Large intestine (tissue), 3 donors: Measurements from ENCODE around the gene CPXM2. TPM values are rescaled to one million over a fixed set of nuclear protein-coding genes. Genes with fewer than 3 reads are reported as not detected.

Source experiments
- DNase-seq, 2 donors: peaks; one replicate each; pipeline versions ENCODE4 v3.0.0 to v3.0.0-alpha.2; 2013
- H3K27ac ChIP-seq: one replicate; pipeline ENCODE4 v1.5.1; 2013; ENCODE audit warnings: low read length
- H3K27me3 ChIP-seq: 2 replicates; pipeline ENCODE4 v1.6.1; 2013; ENCODE audit warnings: low read length; ENCODE audit not compliant: control insufficient read depth, insufficient read depth
- H3K36me3 ChIP-seq: 2 replicates; pipeline ENCODE4 v1.6.1; 2013; ENCODE audit warnings: low read length; ENCODE audit not compliant: control insufficient read depth, insufficient read depth
- H3K4me1 ChIP-seq: one replicate; pipeline ENCODE4 v1.6.1; 2013; ENCODE audit warnings: low read length; ENCODE audit not compliant: control insufficient read depth, insufficient read depth
- H3K4me3 ChIP-seq: one replicate; pipeline ENCODE4 v1.5.1; 2013; ENCODE audit warnings: low read length
- H3K9me3 ChIP-seq: one replicate; pipeline ENCODE4 v1.6.1; 2013; ENCODE audit warnings: mild to moderate bottlenecking, low read depth, low read length, moderate library complexity; ENCODE audit not compliant: control insufficient read depth
- WGBS: methylation state at CpG from one replicate; pipeline ENCODE4 v1.1.5; 2013; ENCODE audit warnings: low lambda C conversion rate; ENCODE audit not compliant: insufficient coverage; 5-methylcytosine and 5-hydroxymethylcytosine counted together
- polyA plus RNA-seq: library from polyadenylated mRNA; unstranded; fragments of 120-200 nt; gene quantifications from one replicate; pipeline ENCODE4 v1.2.1, GENCODE V29; 2013

Gene CPXM2
- polyA plus RNA-seq, 1 donor: 63.9 TPM

- Histone ChIP-seq H3K27ac (no peak overlapping the region), H3K36me3 (no peaks in the 10 kb centered on the region), H3K27me3 (peaks cover 14% of the 10 kb centered on the region), H3K9me3 (no peaks in the 10 kb centered on the region), H3K4me1 (no peaks in the 10 kb centered on the region), H3K4me3 (no peak overlapping the region)
- no peak for DNase-seq
- no CpG with 5 or more reads among the region's 14 CpGs for WGBS
Measured at GRCh38 chr10:123906884-123907652, 15.5 kb upstream of the CPXM2 start.

DNA sequence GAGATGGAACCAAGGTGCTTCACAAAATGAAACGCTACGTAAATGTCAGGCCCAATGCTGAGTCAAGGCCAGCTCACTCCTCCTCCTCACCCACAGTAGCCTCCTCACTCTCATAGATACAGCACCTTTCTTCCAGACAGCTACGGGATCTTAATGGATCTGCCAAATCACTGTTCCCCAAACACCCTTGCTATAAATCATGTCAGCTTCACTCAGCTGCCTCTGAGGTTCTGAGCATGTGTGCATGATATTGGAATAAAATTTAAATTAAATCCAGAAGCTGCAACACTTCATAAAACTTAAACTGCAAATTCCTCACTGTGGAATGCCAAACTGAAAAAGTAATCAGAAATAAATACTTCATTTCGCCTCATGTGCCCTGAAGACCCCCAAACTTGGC lies 14.7 kb upstream of the CPXM2 start:
- Histone ChIP-seq H3K4me1 (no peaks in the 10 kb centered on the region), H3K9me3 (no peaks in the 10 kb centered on the region), H3K27ac (no peak overlapping the region), H3K36me3 (no peaks in the 10 kb centered on the region), H3K27me3 (peaks cover 14% of the 10 kb centered on the region), H3K4me3 (no peak overlapping the region)
- DNase-seq: no peak
- no CpG with 5 or more reads among the region's 4 CpGs for WGBS

GRCh38 chr10:123904834-123905409 lies 13.3 kb upstream of the CPXM2 start:
- Histone ChIP-seq H3K4me3 (no peak overlapping the region), H3K9me3 (no peaks in the 10 kb centered on the region), H3K4me1 (no peaks in the 10 kb centered on the region), H3K27me3 (peaks cover 8% of the 10 kb centered on the region), H3K27ac (no peak overlapping the region), H3K36me3 (no peaks in the 10 kb centered on the region)
- no CpG with 5 or more reads among the region's 10 CpGs for WGBS
- no peak for DNase-seq

GRCh38 chr10:123903621-123904020 lies 12.0 kb upstream of the CPXM2 start:
- no peak for DNase-seq
- Histone ChIP-seq H3K4me3 (no peak overlapping the region), H3K36me3 (no peaks in the 10 kb centered on the region), H3K27ac (no peak overlapping the region), H3K9me3 (no peaks in the 10 kb centered on the region), H3K27me3 (peaks cover 6% of the 10 kb centered on the region), H3K4me1 (no peaks in the 10 kb centered on the region)
- WGBS: no CpG with 5 or more reads among the region's 5 CpGs

DNA sequence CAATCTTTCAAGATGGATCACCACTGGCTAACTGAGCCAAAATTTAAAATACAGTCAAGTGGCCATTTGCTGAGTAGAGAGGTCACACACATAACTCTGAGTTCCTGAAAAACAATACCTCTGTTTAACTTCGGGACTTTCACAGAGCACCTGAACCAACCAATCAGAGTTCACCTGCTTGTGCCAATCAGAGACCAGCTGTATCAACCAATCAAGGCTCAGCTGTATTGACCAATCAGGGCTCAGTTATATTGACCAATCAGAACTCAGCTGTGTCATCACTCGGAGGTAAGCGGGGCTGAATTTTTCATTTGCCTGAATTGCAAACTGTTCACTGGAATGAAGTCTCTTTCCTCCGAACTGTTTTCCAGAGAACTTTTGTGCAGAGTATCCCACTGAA lies 10.0 kb upstream of the CPXM2 start:
- H3K4me3 ChIP-seq: no peak overlapping the region
- H3K27me3 ChIP-seq: no peaks in the 10 kb centered on the region
- H3K36me3 ChIP-seq: no peaks in the 10 kb centered on the region
- peaks cover 1% of the 10 kb centered on the region for H3K4me1 ChIP-seq
- no CpG with 5 or more reads among the region's 4 CpGs for WGBS
- H3K9me3 ChIP-seq: no peaks in the 10 kb centered on the region
- no peak overlapping the region for H3K27ac ChIP-seq
- DNase-seq: no peak

DNA sequence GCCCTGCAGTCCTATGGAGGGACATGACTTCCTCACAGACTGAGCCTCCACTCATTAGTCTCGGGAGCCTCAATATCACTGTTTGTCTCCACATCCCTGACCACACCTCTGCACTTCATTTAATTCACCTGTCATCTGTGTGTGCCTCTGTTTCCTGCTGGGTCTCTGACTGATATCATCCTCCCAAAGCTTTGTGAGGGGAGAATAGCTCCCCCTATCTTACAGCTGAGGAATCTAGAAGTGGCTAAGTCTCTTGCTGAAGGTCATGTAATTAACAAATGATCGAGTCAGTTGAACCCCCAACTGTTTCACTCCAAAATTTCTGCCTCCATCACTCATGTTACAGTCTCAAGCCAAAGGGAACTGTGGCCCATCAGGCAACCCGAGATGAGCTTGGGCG lies 5.5 kb upstream of the CPXM2 start:
- Histone ChIP-seq H3K36me3 (no peaks in the 10 kb centered on the region), H3K27ac (no peak overlapping the region), H3K4me1 (peaks cover 5% of the 10 kb centered on the region), H3K4me3 (no peak overlapping the region), H3K27me3 (peaks cover 2% of the 10 kb centered on the region), H3K9me3 (no peaks in the 10 kb centered on the region)
- no CpG with 5 or more reads among the region's 4 CpGs for WGBS
- no peak for DNase-seq

- Histone ChIP-seq H3K9me3 (no peaks in the 10 kb centered on the region), H3K27me3 (peaks cover 2% of the 10 kb centered on the region), H3K36me3 (no peaks in the 10 kb centered on the region), H3K4me1 (peaks cover 8% of the 10 kb centered on the region), H3K4me3 (no peak overlapping the region), H3K27ac (no peak overlapping the region)
- DNase-seq: peak; percentile 35 to 77
- WGBS: 86% methylated on average over 1 of the region's 4 CpGs
Measured at GRCh38 chr10:123896246-123896927, 4.8 kb upstream of the CPXM2 start.

DNA sequence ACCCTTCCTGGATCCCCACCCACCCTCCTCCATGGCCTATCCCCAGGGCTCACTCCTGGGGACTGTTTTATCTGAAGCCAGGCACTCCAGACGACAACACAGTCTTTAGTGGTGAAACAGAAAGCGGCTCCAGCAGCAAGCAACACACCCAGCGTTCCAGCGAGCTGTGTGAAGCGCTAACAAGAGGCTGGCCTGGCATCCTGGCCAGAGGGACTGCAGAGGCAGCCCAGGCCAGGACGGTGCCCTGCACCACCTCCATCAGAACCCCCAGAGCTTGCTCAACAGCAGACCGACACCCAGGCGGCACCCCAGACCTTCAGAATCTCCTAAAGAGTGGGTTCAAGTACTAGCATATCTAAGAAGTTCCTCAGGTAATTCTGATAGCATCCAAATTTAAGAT lies 2.0 kb upstream of the CPXM2 start:
- Histone ChIP-seq H3K27ac (no peak overlapping the region), H3K4me1 (peaks cover 22% of the 10 kb centered on the region), H3K4me3 (no peak overlapping the region), H3K27me3 (peaks cover 7% of the 10 kb centered on the region), H3K36me3 (no peaks in the 10 kb centered on the region), H3K9me3 (no peaks in the 10 kb centered on the region)
- no peak for DNase-seq
- no CpG with 5 or more reads among the region's 8 CpGs for WGBS

GRCh38 chr10:123890756-123891143 lies 857 bp downstream of the CPXM2 start:
- Histone ChIP-seq H3K27me3 (peaks cover 7% of the 10 kb centered on the region), H3K4me1 (peaks cover 35% of the 10 kb centered on the region), H3K4me3 (peak overlapping the region; percentile 69), H3K27ac (peak overlapping the region; percentile 77), H3K36me3 (peaks cover 4% of the 10 kb centered on the region), H3K9me3 (no peaks in the 10 kb centered on the region)
- WGBS: no CpG with 5 or more reads among the region's 6 CpGs
- peak in 1 of 2 donors; percentile 64 for DNase-seq

- no peaks in the 10 kb centered on the region for H3K9me3 ChIP-seq
- peak overlapping the region; percentile 77 for H3K27ac ChIP-seq
- H3K4me1 ChIP-seq: peaks cover 41% of the 10 kb centered on the region
- H3K36me3 ChIP-seq: peaks cover 4% of the 10 kb centered on the region
- H3K27me3 ChIP-seq: peaks cover 7% of the 10 kb centered on the region
- peak overlapping the region; percentile 69 for H3K4me3 ChIP-seq
- DNase-seq: peak in 1 of 2 donors; percentile 67
- no CpG with 5 or more reads among the region's 8 CpGs for WGBS
Measured at GRCh38 chr10:123890226-123890625, 1.4 kb downstream of the CPXM2 start.
